Cardiac ventricle fibroblast (primary cell): ENCODE results near the gene JSRP1. TPM values are rescaled to one million over a fixed set of nuclear protein-coding genes. Genes with fewer than 3 reads are reported as not detected.

Source experiments
- total RNA-seq: library from RNA; depleted of rRNA; stranded (reverse); fragments of >200 nt; gene quantifications from 2 replicates; pipeline ENCODE4 v1.2.3, GENCODE V29; 2015

Gene JSRP1
- not detected in 2 replicates for total RNA-seq

GRCh38 chr19:2255982-2256685 is at the start of gene JSRP1:
TSS of gene JSRP1 (minus strand) at chr19:2256417. CDS start at chr19:2255314, 1,103 bp downstream.

GRCh38 chr19:2282062-2282861 is 26.0 kb upstream of the JSRP1 start, which contains the start of gene PEAK3:
TSS of gene PEAK3 (minus strand) at chr19:2282175. CDS start at chr19:2280931, 1,244 bp downstream.

GRCh38 chr19:2249010-2249866 is 7.0 kb downstream of the JSRP1 start, which contains the start of gene AMH:
TSS of gene AMH (plus strand) at chr19:2249323. CDS start at chr19:2249333, 10 bp downstream.

GRCh38 chr19:2236314-2237050 is 19.7 kb downstream of the JSRP1 start, which contains the start of the genes PLEKHJ1 and SF3A2:
TSS of gene PLEKHJ1 (minus strand) at chr19:2236329. CDS start at chr19:2236248, 81 bp downstream.
TSS of gene SF3A2 (plus strand) at chr19:2236824. CDS start at chr19:2243419, 6,595 bp downstream.

Other genes with a start within 250 kb of the JSRP1 start
- gene BTBD2, start 240.7 kb downstream of the JSRP1 start, total RNA-seq = 91.3 and 97.8 TPM in 2 replicates
- 86.6 and 102 TPM in 2 replicates for gene MKNK2, start 205.2 kb downstream of the JSRP1 start, total RNA-seq
- gene MOB3A, start 160.1 kb downstream of the JSRP1 start, total RNA-seq = 31.0 and 34.4 TPM in 2 replicates
- gene IZUMO4, start 159.5 kb downstream of the JSRP1 start, total RNA-seq = 0.62 and 1.3 TPM in 2 replicates
- 79.8 and 87.5 TPM in 2 replicates for gene AP3D1, start 104.9 kb downstream of the JSRP1 start, total RNA-seq
- gene DOT1L, start 92.5 kb downstream of the JSRP1 start, total RNA-seq = 6.4 and 6.6 TPM in 2 replicates
- gene PLEKHJ1, start 20.1 kb downstream of the JSRP1 start, total RNA-seq = 44.6 and 47.2 TPM in 2 replicates
- 36.3 and 60.0 TPM in 2 replicates for gene SF3A2, start 19.6 kb downstream of the JSRP1 start, total RNA-seq
- gene AMH, start 7.1 kb downstream of the JSRP1 start, total RNA-seq = 0.31 and 0.39 TPM in 2 replicates
- gene PEAK3, start 25.8 kb upstream of the JSRP1 start, total RNA-seq = not detected in 2 replicates
- not detected in 2 replicates for gene LINGO3, start 51.7 kb upstream of the JSRP1 start, total RNA-seq
- gene LSM7, start 72.2 kb upstream of the JSRP1 start, total RNA-seq = 88.4 and 100 TPM in 2 replicates
- 24.6 and 26.0 TPM in 2 replicates for gene SPPL2B, start 72.3 kb upstream of the JSRP1 start, total RNA-seq
- gene TMPRSS9, start 103.8 kb upstream of the JSRP1 start, total RNA-seq = not detected in 2 replicates
- gene TIMM13, start 171.2 kb upstream of the JSRP1 start, total RNA-seq = 37.6 and 44.0 TPM in 2 replicates
- 24.1 and 26.4 TPM in 2 replicates for gene LMNB2, start 200.5 kb upstream of the JSRP1 start, total RNA-seq
- gene GADD45B, start 219.7 kb upstream of the JSRP1 start, total RNA-seq = 42.2 and 60.7 TPM in 2 replicates